ENCODE results near the gene COX7A2.

Gene COX7A2

GRCh38 chr6:75219263-75219662, 24.3 kb downstream of the COX7A2 start:
- no peak for DNase-seq

- DNase-seq = no peak
Observed at GRCh38 chr6:75217193-75217592, 26.4 kb downstream of the COX7A2 start.

- no peak for DNase-seq
Observed at GRCh38 chr6:75215291-75215690, 28.3 kb downstream of the COX7A2 start.

- no peak for DNase-seq
Observed at GRCh38 chr6:75213732-75214131, 29.9 kb downstream of the COX7A2 start.

GRCh38 chr6:75213112-75213511, 30.5 kb downstream of the COX7A2 start:
- no peak for DNase-seq

GRCh38 chr6:75211920-75212590, 31.5 kb downstream of the COX7A2 start:
- DNase-seq = no peak

DNA sequence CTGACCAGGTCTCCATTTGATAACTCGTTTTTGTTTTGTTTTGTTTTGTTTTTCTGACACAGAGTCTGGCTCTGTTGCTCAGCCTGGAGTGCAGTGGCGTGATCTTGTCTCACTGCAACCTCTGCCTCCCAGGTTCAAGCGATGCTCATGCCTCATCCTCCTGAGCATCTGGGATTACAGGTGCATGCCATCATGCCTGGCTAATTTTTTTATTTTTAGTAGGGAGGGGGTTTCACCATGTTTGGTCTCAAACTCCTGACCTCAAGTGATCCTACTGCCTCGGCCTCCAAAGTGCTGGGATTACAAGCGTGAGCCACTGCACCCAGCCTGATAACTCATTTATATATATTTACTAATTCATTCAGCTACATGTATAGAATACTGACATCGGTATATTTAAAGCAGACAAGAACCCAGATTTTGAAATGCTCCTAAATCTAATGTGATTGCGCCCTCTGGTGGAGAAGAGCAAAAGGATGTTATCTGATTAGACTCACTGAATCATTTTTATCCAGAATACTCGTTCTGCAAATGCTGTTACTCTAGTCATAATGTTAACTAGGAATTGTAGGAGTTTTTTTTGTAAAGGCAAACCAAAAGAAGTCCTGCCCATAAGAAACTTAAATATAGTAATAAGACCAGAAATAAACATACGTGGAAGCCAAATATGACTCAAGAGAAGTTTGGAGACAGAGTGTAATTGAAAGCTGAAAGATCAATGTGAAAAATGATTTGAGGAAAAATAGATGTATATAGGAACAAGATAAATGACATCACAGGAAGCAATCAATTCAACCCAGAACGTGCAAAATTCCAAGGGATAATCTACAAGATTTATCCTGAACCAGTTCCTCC, 32.5 kb downstream of the COX7A2 start:
- DNase-seq = peak; percentile 9

GRCh38 chr6:75209184-75209723, 34.3 kb downstream of the COX7A2 start:
- no peak for DNase-seq

DNA sequence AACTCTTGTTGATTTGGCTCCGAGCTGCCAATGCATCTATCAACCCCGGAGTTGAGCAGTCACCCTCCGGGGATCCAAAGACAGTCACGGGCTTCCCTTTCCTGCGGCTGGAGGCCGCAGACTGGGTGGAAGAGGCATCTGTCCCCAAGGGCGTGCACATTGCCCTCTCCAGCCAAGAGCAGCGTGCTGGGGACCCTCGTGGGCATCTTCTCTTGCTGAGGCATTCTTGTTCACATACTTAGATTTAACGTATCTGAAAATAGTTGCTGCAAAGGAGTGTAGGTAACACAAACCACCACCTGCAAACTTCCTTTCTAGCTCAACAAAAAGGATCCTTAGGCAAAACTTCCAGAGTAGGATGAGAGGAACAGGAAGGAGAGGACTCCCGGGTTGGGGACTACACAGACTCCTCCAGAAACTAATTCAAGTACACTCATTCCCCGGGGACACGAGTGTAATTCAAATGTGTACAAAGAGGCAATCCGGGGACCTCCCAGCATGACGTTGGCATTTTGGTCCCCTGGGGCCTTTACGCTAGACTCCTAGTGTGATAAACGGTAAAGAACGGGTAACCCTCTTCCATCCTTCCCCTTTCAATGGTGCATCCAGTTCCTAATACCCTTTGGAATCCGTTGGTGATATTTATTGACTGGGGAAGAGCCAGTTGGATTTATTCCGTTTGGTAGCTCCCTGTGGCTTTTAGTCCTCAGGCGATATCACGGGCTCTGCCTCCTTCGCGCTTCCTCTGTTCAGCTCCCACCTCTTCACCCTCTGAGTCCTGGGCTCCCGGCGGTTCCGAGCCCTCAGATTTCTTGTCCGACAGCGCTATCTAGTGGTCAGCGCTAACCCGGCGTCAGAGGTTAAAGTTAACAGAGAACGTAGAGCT, 35.1 kb downstream of the COX7A2 start:
- no peak for DNase-seq

DNA sequence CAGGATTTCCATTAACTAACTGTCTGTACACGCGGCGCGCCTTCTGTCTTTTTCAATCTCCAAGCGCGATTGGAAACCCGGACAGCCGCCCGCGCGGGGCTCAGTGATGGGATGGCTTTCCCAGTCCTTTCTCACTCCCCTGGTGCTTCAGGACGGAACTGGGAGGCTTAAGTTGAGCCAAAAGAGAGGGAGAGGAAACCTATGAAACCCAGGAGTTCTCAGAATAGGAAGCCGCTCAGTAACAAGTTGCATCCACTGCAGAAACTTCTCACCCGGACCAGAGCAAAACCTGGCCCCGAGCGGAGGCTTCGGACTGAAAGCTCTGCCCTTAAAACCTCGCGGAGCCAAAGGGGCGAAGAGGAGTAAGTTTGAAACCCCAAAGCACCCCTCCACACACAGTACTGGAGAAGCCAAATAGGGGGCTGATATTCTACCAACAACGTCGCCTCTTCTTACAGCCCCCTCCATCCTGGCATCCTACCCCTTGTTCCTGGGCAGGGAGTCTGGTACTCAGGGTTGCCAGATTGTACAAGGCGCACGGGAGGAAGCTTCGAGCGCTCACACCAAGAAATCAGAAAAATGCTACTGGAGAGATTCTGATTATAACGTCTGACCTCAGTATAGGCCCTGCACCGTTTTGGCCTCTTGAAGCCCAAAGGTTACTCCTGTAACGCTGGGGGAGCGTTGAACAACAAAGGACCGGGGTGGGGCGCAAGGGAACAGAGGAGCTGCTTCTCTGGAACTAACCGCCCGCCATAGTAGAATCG, 36.8 kb downstream of the COX7A2 start:
- DNase-seq = no peak

DNA sequence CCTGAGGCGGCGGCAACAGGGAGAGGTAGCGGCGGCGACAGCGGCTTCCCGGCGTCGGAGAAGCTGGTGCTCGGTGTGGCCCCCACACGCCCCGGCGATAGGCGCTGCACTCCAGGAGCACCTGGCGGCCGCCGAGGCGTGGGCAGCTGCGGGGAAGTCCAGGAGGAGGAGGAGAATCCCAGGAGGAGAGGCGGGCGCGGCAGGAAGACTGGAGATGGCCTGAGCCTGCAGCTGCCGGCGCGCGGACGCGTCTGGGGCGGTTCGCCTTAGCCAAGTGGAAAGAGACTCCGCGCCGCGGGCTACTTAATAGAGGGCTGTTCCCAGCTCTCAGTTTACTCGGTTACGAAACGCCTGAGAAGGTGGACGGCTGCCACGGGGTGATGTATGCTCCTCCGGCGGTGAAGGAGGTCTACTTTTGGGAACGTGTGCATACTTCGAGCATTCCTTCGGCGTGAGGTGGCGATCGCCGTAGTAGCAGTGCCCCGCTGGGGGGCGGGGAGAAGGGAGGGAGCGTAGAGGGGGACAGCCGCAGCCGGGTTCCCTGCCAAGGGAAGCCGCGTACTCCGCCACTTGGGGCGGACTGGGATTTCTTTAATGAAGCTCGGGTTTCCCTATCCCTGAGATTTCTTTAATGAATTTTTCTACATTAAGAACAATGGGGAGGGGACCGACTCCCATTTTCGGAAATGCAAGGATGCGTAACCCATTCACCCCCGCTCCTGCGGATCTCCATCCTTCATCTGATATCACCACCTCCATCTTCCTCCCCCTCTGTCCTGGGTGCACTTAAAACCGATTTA, 37.6 kb downstream of the COX7A2 start, which contains the start of gene COL12A1:
Gene COL12A1 (minus strand): TSS at position 278 of the 800 bp plus-strand sequence. CDS start 3,261 bp downstream, outside the sequence.
- DNase-seq = no peak

- DNase-seq = no peak
Observed at GRCh38 chr6:75204959-75205775, 38.4 kb downstream of the COX7A2 start.

- peak; percentile 10 for DNase-seq
Observed at GRCh38 chr6:75204217-75204958, 39.2 kb downstream of the COX7A2 start.

DNA sequence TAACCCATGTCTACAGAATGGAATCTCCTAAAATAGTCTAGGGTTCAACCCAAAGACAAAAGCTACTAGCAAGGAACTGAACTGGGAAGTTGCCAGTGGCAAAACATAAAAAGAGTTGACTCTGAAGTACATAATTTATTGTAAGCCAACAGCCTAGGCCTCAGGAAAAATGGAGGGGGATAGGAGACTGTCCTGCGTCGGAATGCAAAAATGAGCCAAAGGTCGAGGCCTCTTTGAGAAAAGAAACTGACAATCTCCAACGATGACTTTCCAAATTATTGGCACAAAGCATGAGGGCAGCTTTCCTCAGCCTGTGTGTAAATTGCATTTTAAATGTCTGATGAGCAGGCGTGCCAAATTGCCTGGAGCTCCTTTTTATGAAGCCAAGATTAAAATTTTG, 39.9 kb downstream of the COX7A2 start:
- no peak for DNase-seq

DNA sequence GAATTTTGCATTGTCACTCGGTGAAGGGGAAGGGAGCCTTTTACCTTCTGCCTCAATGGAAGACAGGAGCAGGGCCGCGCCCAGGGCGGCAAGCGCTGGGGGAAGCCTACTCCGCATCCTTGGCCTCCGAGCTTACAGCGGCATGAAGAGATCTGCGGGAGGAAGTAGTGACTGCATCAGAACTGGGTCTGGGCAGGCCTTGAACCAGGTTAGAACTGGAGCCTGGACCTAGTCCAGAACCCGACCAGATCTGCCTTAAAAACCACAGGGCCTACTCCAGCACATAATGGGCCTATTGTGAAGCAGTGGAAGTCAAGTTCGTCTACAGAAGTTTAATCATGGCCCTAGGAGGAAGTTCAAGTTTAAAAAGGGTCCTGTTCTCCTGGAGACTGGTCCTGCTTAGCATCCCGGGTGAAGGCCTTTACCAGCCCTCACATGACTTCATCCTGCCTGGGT, 40.9 kb downstream of the COX7A2 start:
- no peak for DNase-seq

GRCh38 chr6:75201901-75202672, 41.5 kb downstream of the COX7A2 start:
- no peak for DNase-seq

- DNase-seq = no peak
Observed at GRCh38 chr6:75201021-75201420, 42.6 kb downstream of the COX7A2 start.

- no peak for DNase-seq
Observed at GRCh38 chr6:75199889-75200288, 43.7 kb downstream of the COX7A2 start.

Data from NCI-H187 treated with DMSO at 0.1 percent for 48 hours (cell line).